K562 (cell line): ENCODE results near the gene CYB5R3. TPM values are rescaled to one million over a fixed set of nuclear protein-coding genes. Genes with fewer than 3 reads are reported as not detected.
"Not testable (repeated sequence)": the region's sequence is repeated elsewhere in the genome, so short reads cannot be mapped to it uniquely, and the experiment has no call there.

ENCODE experiments used
- ATAC-seq: fragments of 200-7000 bp; cut with Tn5 transposase; 3 replicates; pipeline ENCODE4 v1.9.1; 2020; ENCODE audit warnings: moderate library complexity
- BruUV-seq: library from RNA; stranded (reverse); fragments of 400-500 nt; replicated peaks from 2 replicates; lab custom pipeline; 2021; lab: Mats Ljungman, UMichigan
- CTCF ChIA-PET: fragments of 300-600 bp; formaldehyde crosslinking; extraction: SDS; loops from one replicate; lab custom pipeline; 2021; ENCODE audit warnings: low intra/inter-chr PET ratio; lab: Yijun Ruan, JAX
- POLR2A ChIA-PET: fragments of 300-600, 350-650 bp; sonication (Branson Sonifier 250); formaldehyde crosslinking; extraction: SDS; loops from one replicate; lab custom pipeline; 2021; ENCODE audit warnings: antibody characterized with exemption, inconsistent platforms; lab: Yijun Ruan, JAX
- DNase-seq, 4 experiments: peaks; one replicate each; pipeline versions ENCODE4 v3.0.0 to v3.0.0-alpha.2; 2011 to 2018; ENCODE audit warnings: low spot score in 3 of 4, mixed read lengths in 3 of 4; ENCODE audit errors: extremely low read depth in 1 of 4
- FAIRE-seq: peaks from 2 replicates; lab custom pipeline; 2011; peaks lifted over from hg19 to GRCh38; lab: Jason Lieb, UNC
- H2AFZ ChIP-seq: 2 replicates; pipeline ENCODE4 v1.6.0; 2011; ENCODE audit warnings: low read depth, low read length, control low read depth, inconsistent platforms
- H3K27ac ChIP-seq: fragments of 200-600 bp; 3 replicates; pipeline ENCODE4 v1.8.0; 2011; ENCODE audit warnings: low read depth, mild to moderate bottlenecking, control low read depth, inconsistent platforms, low read length, moderate library complexity, mixed read lengths; ENCODE audit errors: extremely low read depth
- H3K27me3 ChIP-seq, 2 experiments: fragments of 300-600 bp in 1 of 2; 2 replicates in 1 of 2; 3 replicates in 1 of 2; pipeline versions ENCODE4 v1.6.0 to v1.8.0; 2011; ENCODE audit warnings: inconsistent platforms in 2 of 2, low read length in 2 of 2, mild to moderate bottlenecking in 1 of 2, mixed read lengths in 1 of 2, moderate library complexity in 1 of 2; ENCODE audit not compliant: control insufficient read depth in 2 of 2, insufficient read depth in 2 of 2
- H3K36me3 ChIP-seq: fragments of 300-600 bp; 3 replicates; pipeline ENCODE4 v1.8.0; 2011; ENCODE audit warnings: mild to moderate bottlenecking, low read length, inconsistent platforms; ENCODE audit not compliant: control insufficient read depth, insufficient read depth
- H3K4me1 ChIP-seq, 2 experiments: fragments of 200-600 bp in 1 of 2; replicated peaks in 1 of 2; 2 replicates in 1 of 2; 3 replicates in 1 of 2; pipeline versions ENCODE4 v1.5.1 to v1.8.0; 2011; ENCODE audit warnings: inconsistent platforms in 2 of 2, low read length in 2 of 2, mild to moderate bottlenecking in 1 of 2, mixed read lengths in 1 of 2, moderate library complexity in 1 of 2; ENCODE audit not compliant: control insufficient read depth in 2 of 2, insufficient read depth in 2 of 2
- H3K4me2 ChIP-seq: 2 replicates; pipeline ENCODE4 v1.6.1; 2011; ENCODE audit warnings: low read length, control low read depth, inconsistent platforms, mixed read lengths; ENCODE audit not compliant: insufficient read depth
- H3K4me3 ChIP-seq: fragments of 200-600 bp; sonication (generic), shearing (Covaris generic); 2 replicates; pipeline ENCODE4 v1.5.1; 2016; ENCODE audit warnings: control low read depth, inconsistent platforms
- H3K79me2 ChIP-seq: fragments of 200-600 bp; 3 replicates; pipeline ENCODE4 v1.8.0; 2011; ENCODE audit warnings: low read length, inconsistent platforms; ENCODE audit not compliant: control insufficient read depth, insufficient read depth
- H3K9ac ChIP-seq, 2 experiments: 2 replicates each; pipeline versions ENCODE4 v1.6.0 to v1.6.1; 2011; ENCODE audit warnings: low read depth in 2 of 2, low read length in 2 of 2, control low read depth in 1 of 2, inconsistent platforms in 1 of 2, mild to moderate bottlenecking in 1 of 2, mixed read lengths in 1 of 2; ENCODE audit not compliant: insufficient read depth in 1 of 2
- H3K9me1 ChIP-seq: one replicate; pipeline ENCODE4 v1.6.0; 2011; ENCODE audit warnings: inconsistent platforms, mild to moderate bottlenecking, low read length, moderate library complexity; ENCODE audit not compliant: control insufficient read depth, insufficient read depth
- H3K9me3 ChIP-seq: replicated peaks from 2 replicates; pipeline ENCODE4 v1.5.1; 2011; ENCODE audit warnings: low read depth, low read length, inconsistent platforms; ENCODE audit not compliant: control insufficient read depth, insufficient read depth
- H4K20me1 ChIP-seq: replicated peaks from 2 replicates; pipeline ENCODE4 v1.6.1; 2011; ENCODE audit warnings: low read length, inconsistent platforms, mixed read lengths; ENCODE audit not compliant: control insufficient read depth, insufficient read depth
- MAX ChIP-seq: sonication (generic); formaldehyde crosslinking; IDR thresholded peaks from 2 replicates; pipeline ENCODE4 v1.9.0; 2022; ENCODE audit warnings: mild to moderate bottlenecking, missing genetic modification reagents
- MTA2 ChIP-seq: fragments of 450-650 bp; IDR thresholded peaks from 2 replicates; pipeline ENCODE4 v1.6.1; 2016; ENCODE audit warnings: low read depth
- WGBS: fragments of 100-300 bp; shearing (Covaris generic); methylation state at CpG from one replicate; pipeline ENCODE4 v1.1.6; 2016; ENCODE audit warnings: low coverage, mixed read lengths; ENCODE audit not compliant: insufficient coverage; ENCODE audit errors: missing lambda C conversion rate; 5-methylcytosine and 5-hydroxymethylcytosine counted together
- in situ Hi-C: fragments of 300-500 bp; cut with MboI; formaldehyde crosslinking; loops from 4 replicates; pipeline ENCODE4 v1.15.0; 2018; ENCODE audit warnings: inconsistent platforms, mixed read lengths
- intact Hi-C: fragments of 100-400 bp; cut with micrococcal nuclease; formaldehyde crosslinking; loops from 2 replicates; pipeline ENCODE4 v1.14.2; 2022
- polyA plus RNA-seq, 8 experiments: library from polyadenylated mRNA; depleted of rRNA in 4 of 8; stranded (reverse) in 5 of 8; unstranded in 3 of 8; fragments of >200 nt; fragmentation: Nextera tagmentation in 2 of 8; fragmentation: Illumina TruSeq in 1 of 8; extraction: Ambion mirVana in 2 of 8; extraction: Trizol in 1 of 8; gene quantifications; 2 replicates each; pipeline versions ENCODE4 v1.2.1 to v1.2.3, GENCODE V29; 2011 to 2014; ENCODE audit warnings: inconsistent platforms in 1 of 8, missing spikeins in 1 of 8
- total RNA-seq, 7 experiments: library from RNA; depleted of rRNA in 6 of 7; stranded (reverse); fragments of >200 nt in 6 of 7; fragmentation: Illumina TruSeq in 2 of 7; extraction: Trizol in 2 of 7; gene quantifications; 2 replicates each; pipeline versions ENCODE4 v1.2.1 to v1.2.3, GENCODE V29; 2011 to 2021; ENCODE audit warnings: low replicate concordance in 1 of 7
- TF ChIP-seq, protein P1 (sequence below), 2 experiments: fragments of 200-800 bp in 1 of 2; sonication (Bioruptor generic) in 1 of 2; sonication (generic) in 1 of 2; formaldehyde crosslinking in 1 of 2; IDR thresholded peaks in 1 of 2; conservative IDR thresholded peaks in 1 of 2; 2 replicates each; pipeline versions ENCODE4 v1.5.0 to v1.6.1; 2016 to 2020; ENCODE audit warnings: missing compliant biosample characterization in 1 of 2, missing genetic modification characterization in 1 of 2, missing genetic modification reagents in 1 of 2

The CYB5R3 gene
- total and polyA plus RNA-seq, 9 of the 15 experiments (the other 6 are each of a cell fraction or from before 2014, with no cell fraction given): 1.4 to 66.8 (median 23.4) TPM

- Histone ChIP-seq H3K27ac (no peak overlapping the region), H3K4me1 (no peaks in the 10 kb centered on the region; a peak in 1 of 5 replicates), H3K27me3 (peaks cover 0 to 7% of the 10 kb centered on the region in 2 experiments; a peak in 4 of 5 replicates), H3K4me3 (no peak overlapping the region), H3K9me1 (no peaks in the 10 kb centered on the region), H3K9ac (no peak overlapping the region), H2AFZ (no peak overlapping the region), H3K79me2 (no peaks in the 10 kb centered on the region), H3K36me3 (no peaks in the 10 kb centered on the region), H3K9me3 (no peaks in the 10 kb centered on the region), H3K4me2 (no peak overlapping the region), H4K20me1 (no peaks in the 10 kb centered on the region)
- ATAC-seq: no peak
- intact Hi-C loops (no loop called here), in situ Hi-C loops (no loop called here)
- ChIA-PET POLR2A (no interaction called here), CTCF (no interaction called here)
- FAIRE-seq: no peak
- BruUV-seq: no TSS peak
- TF ChIP-seq MAX (CRISPR knock-in tag) (no peak), MTA2 (no peak)
- TF ChIP-seq, protein P1, sequence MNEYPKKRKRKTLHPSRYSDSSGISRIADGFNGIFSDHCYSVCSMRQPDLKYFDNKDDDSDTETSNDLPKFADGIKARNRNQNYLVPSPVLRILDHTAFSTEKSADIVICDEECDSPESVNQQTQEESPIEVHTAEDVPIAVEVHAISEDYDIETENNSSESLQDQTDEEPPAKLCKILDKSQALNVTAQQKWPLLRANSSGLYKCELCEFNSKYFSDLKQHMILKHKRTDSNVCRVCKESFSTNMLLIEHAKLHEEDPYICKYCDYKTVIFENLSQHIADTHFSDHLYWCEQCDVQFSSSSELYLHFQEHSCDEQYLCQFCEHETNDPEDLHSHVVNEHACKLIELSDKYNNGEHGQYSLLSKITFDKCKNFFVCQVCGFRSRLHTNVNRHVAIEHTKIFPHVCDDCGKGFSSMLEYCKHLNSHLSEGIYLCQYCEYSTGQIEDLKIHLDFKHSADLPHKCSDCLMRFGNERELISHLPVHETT (CRISPR knock-in tag; conservative IDR thresholded peaks at IDR 0.05 in 1 of 2, IDR thresholded peaks at IDR 0.05 in 1 of 2): no peak
- no peak for DNase-seq
- WGBS: 0% methylated on average over 1 of the region's 1 CpG
Measured at GRCh38 chr22:42678894-42679293, 29.7 kb upstream of the CYB5R3 start.

DNA sequence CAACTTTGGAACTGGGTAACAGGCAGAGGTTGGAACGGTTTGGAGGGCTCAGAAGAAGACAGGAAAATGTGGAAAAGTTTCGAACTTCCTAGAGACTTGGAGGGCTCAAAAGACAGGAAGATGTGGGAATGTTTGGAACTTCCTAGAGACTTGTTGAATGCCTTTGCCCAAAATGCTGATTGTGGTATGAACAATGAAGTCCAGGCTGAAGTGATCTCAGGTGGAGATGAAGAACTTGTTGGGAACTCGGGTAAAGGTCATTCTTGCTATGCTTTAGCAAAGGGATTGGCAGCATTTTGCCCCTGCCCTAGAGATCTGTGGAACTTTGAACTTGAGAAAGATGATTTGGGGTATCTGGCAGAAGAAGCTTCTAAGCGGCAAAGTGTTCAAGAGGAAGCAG lies 28.7 kb upstream of the CYB5R3 start:
- DNase-seq, H3K4me1 ChIP-seq, H3K9me3 ChIP-seq, H4K20me1 ChIP-seq, POLR2A ChIA-PET, H2AFZ ChIP-seq, in situ Hi-C loops, H3K79me2 ChIP-seq, CTCF ChIA-PET, H3K27ac ChIP-seq, H3K9me1 ChIP-seq, H3K4me3 ChIP-seq, H3K27me3 ChIP-seq, H3K4me2 ChIP-seq, ATAC-seq, FAIRE-seq, BruUV-seq, H3K36me3 ChIP-seq, intact Hi-C loops, H3K9ac ChIP-seq: not testable (repeated sequence)
- 27% methylated on average over 4 of the region's 4 CpGs for WGBS
